ENCODE measurements around the gene PTS. TPM values are rescaled to one million over a fixed set of nuclear protein-coding genes. Genes with fewer than 3 reads are reported as not detected.
"Not testable (repeated sequence)": the region's sequence is repeated elsewhere in the genome, so short reads cannot be mapped to it uniquely, and the experiment has no call there.

PTS gene
- total RNA-seq, 2 donors from 2014 or later: 20.1 to 25.7 TPM

DNA sequence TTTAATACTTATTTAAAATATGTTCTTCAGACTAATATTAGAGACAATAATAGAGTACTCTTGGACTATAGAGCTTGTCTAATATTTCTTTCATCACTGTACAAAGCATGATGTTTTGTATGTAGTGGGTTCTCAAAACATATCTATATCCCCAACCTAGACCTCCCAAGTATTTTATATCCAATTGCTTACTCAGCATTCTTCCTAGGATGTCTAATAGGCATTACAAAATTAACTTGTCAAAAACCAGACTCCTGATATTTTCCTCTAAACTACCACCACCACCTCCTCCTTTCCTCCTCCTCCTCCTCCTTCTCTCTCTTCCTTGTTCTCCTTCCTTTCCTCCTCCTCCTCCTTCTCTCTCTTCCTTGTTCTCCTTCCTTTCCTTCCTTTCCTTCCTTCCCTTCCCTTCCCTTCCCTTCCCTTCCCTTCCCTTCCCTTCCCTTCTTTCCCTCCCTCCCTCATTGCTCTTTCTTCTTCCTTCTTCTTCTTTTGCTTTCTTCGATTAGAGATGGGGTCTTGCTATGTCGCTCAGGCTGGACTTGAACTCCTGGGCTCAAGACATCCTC is 29.6 kb upstream of the PTS start:
- H3K27me3 ChIP-seq: no peaks in the 10 kb centered on the region
- ATAC-seq (no peak), DNase-seq (no peak)
- TF ChIP-seq, protein P1, sequence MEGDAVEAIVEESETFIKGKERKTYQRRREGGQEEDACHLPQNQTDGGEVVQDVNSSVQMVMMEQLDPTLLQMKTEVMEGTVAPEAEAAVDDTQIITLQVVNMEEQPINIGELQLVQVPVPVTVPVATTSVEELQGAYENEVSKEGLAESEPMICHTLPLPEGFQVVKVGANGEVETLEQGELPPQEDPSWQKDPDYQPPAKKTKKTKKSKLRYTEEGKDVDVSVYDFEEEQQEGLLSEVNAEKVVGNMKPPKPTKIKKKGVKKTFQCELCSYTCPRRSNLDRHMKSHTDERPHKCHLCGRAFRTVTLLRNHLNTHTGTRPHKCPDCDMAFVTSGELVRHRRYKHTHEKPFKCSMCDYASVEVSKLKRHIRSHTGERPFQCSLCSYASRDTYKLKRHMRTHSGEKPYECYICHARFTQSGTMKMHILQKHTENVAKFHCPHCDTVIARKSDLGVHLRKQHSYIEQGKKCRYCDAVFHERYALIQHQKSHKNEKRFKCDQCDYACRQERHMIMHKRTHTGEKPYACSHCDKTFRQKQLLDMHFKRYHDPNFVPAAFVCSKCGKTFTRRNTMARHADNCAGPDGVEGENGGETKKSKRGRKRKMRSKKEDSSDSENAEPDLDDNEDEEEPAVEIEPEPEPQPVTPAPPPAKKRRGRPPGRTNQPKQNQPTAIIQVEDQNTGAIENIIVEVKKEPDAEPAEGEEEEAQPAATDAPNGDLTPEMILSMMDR (IDR thresholded peaks at IDR 0.05): no peak
- no peak for TF ChIP-seq POLR2A (IDR thresholded peaks at IDR 0.05)
- 67 to 79% methylated on average over 2 of the region's 2 CpGs for WGBS, 2 donors
- H3K4me1 ChIP-seq: no peaks in the 10 kb centered on the region
- H3K9me3 ChIP-seq: no peaks in the 10 kb centered on the region
- H3K4me3 ChIP-seq: no peak overlapping the region
- H3K27ac ChIP-seq: no peak overlapping the region
- no peaks in the 10 kb centered on the region for H3K36me3 ChIP-seq (replicated peaks in 1 of 2; ENCODE audit: insufficient read depth in 1 of 2, low read depth in 2 of 2)
- intact Hi-C loops (cut with DNase I): no loop called here

DNA sequence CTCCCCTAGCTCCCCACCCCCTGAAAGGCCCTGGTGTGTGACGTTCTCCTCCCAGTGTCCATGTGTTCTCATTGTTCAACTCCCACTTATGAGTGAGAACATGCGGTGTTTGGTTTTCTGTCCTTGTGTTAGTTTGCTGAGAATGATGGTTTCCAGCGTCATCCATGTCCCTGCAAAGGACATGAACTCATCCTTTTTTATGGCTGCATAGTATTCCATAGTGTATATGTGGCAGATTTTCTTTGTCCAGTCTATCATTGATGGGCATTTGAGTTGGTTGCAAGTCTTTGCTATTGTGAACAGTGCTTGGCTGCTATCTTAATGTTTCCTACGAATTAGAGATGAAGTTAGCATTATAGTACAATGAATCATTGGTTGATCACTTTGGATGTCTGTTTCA is 27.1 kb upstream of the PTS start:
- H3K27me3 ChIP-seq; H3K9me3 ChIP-seq; H3K36me3 ChIP-seq (replicated peaks in 1 of 2; ENCODE audit: insufficient read depth in 1 of 2, low read depth in 2 of 2); H3K27ac ChIP-seq; intact Hi-C loops (cut with DNase I); DNase-seq; ATAC-seq; H3K4me3 ChIP-seq; H3K4me1 ChIP-seq: not testable (repeated sequence)
- 70 to 72% methylated on average over 4 of the region's 4 CpGs for WGBS, 2 donors

DNA sequence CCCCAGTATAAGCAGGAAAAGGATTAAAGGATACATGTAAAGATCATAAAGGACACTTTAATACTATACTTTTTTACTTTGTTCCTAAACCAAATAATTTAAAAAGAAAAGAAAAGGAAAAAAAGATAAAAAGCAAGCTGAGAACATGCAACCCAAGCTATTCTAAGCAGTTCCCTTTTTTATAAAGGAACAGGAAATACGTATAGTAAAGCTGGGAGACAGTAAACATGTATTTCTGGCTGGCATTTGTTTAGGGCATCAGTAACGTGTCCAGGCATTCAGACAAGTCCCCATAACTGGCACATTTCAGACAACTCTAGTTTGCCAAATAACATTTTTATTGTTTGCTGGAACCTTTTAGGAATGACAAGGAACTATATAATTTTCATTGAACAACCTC is 26.0 kb upstream of the PTS start:
- ATAC-seq (no peak), DNase-seq (no peak)
- H3K27me3 ChIP-seq: no peaks in the 10 kb centered on the region
- H3K4me3 ChIP-seq: no peak overlapping the region
- 24 to 32% methylated on average over 2 of the region's 2 CpGs for WGBS, 2 donors
- TF ChIP-seq, protein P1 (IDR thresholded peaks at IDR 0.05): no peak
- TF ChIP-seq POLR2A (IDR thresholded peaks at IDR 0.05): no peak
- no peaks in the 10 kb centered on the region for H3K4me1 ChIP-seq
- H3K27ac ChIP-seq: no peak overlapping the region
- H3K9me3 ChIP-seq: no peaks in the 10 kb centered on the region
- intact Hi-C loops (cut with DNase I): no loop called here
- H3K36me3 ChIP-seq (replicated peaks in 1 of 2; ENCODE audit: insufficient read depth in 1 of 2, low read depth in 2 of 2): no peaks in the 10 kb centered on the region

DNA sequence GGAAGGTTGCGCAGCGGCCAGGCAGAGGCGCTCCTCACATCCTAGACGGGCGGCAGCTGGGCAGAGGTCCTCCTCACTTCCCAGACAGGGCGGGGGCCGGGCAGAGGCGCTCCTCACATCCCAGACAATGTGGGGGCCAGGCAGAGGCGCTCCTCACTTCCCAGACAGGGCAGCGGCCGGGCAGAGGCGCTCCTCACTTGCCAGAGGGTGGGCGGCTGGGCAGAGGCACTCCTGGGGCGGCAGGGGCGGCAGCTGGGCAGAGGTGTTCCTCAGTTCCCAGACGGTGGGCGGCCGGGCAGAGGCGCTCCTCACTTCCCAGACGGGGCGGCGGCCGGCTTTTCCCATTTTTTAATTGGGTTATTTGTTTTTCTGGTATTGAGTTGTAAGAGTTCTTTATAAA is 20.2 kb upstream of the PTS start:
- no peaks in the 10 kb centered on the region for H3K4me1 ChIP-seq
- WGBS, 2 donors: 93% methylated on average over 17 to 23 of the region's 23 CpGs
- no peak overlapping the region for H3K27ac ChIP-seq
- H3K4me3 ChIP-seq: no peak overlapping the region
- no peaks in the 10 kb centered on the region for H3K36me3 ChIP-seq (replicated peaks in 1 of 2; ENCODE audit: insufficient read depth in 1 of 2, low read depth in 2 of 2)
- no peaks in the 10 kb centered on the region for H3K27me3 ChIP-seq
- TF ChIP-seq, protein P1 (IDR thresholded peaks at IDR 0.05): no peak
- TF ChIP-seq POLR2A (IDR thresholded peaks at IDR 0.05): no peak
- DNase-seq: no peak
- intact Hi-C loops (cut with DNase I): no loop called here
- no peaks in the 10 kb centered on the region for H3K9me3 ChIP-seq
- ATAC-seq: no peak

DNA sequence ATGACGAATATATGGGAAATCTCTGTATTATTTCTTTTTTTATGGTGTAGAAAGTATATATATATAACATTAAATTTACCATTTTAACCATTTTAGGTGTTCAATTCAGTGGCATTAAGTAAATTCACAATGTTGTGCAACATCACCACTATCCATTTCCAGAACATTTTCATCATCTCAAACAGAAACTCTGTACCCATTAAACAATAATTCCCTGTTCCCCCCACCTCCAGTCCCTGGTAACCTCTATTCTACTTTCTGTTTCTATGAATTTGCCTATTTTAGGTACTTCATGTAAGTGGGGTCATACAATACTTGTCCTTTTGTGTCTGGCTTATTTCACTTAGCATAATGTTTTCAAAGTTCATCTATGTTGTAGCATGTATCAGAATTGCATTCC is 15.3 kb upstream of the PTS start:
- TF ChIP-seq, protein P1 (IDR thresholded peaks at IDR 0.05): no peak
- TF ChIP-seq POLR2A (IDR thresholded peaks at IDR 0.05): no peak
- Histone ChIP-seq H3K4me3 (no peak overlapping the region), H3K36me3 (replicated peaks in 1 of 2; ENCODE audit: insufficient read depth in 1 of 2, low read depth in 2 of 2) (no peaks in the 10 kb centered on the region), H3K27ac (no peak overlapping the region), H3K27me3 (no peaks in the 10 kb centered on the region), H3K4me1 (peaks cover 5% of the 10 kb centered on the region), H3K9me3 (no peaks in the 10 kb centered on the region)
- intact Hi-C loops (cut with DNase I): no loop called here
- DNase-seq: no peak
- no peak for ATAC-seq
- 60 to 66% methylated on average over 1 of the region's 1 CpG for WGBS, 2 donors
